Esophagus squamous epithelium (tissue), 4 donors: ENCODE results near the gene ANKRD44.

Experiments used
- POLR2A ChIP-seq, 4 donors: fragments of 450-650 bp; IDR thresholded peaks; one replicate each; pipeline ENCODE4 v1.6.1; 2017; ENCODE audit warnings: antibody characterized with exemption in 4 of 4, mild to moderate bottlenecking in 4 of 4, moderate library complexity in 3 of 4
- TF ChIP-seq, protein P1 (sequence below), 6 experiments: fragments of 450-650 bp in 4 of 6; fragments of 200-600 bp in 2 of 6; sonication (generic) in 2 of 6; IDR thresholded peaks; one replicate each; pipeline ENCODE4 v1.5.1; 2016 to 2019; ENCODE audit warnings: antibody characterized with exemption in 6 of 6, mild to moderate bottlenecking in 4 of 6, moderate library complexity in 4 of 6

DNA sequence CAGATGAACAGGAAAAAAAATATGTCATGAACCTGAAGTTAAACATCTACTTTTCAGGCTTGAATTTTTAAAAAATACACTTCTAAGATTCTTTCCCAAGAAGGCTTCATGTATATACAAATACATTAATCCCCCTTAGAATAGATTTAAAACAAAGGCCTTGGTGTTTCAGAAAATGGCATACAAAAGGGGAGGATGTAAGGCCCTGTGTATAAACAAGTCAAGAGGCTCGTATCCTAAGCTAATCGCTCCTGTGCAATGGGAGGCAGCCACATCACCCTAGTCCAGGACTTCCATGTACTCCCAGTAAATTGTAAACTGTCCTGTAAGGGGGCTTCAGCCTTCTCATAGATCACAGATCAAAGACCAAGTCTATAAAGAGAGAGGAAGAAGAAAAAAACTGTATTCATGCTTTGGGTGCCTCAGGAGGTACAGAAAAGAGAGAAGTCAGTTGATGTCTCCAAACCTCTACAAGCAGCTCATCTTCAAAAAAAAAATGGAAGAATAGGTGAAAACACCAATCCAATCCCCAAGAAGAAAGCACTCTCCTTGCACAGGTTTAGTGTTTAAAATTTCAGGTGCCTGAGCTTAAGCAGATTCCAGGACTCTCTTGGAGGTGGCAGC is 53.9 kb downstream of the ANKRD44 start:
- TF ChIP-seq, protein P1, sequence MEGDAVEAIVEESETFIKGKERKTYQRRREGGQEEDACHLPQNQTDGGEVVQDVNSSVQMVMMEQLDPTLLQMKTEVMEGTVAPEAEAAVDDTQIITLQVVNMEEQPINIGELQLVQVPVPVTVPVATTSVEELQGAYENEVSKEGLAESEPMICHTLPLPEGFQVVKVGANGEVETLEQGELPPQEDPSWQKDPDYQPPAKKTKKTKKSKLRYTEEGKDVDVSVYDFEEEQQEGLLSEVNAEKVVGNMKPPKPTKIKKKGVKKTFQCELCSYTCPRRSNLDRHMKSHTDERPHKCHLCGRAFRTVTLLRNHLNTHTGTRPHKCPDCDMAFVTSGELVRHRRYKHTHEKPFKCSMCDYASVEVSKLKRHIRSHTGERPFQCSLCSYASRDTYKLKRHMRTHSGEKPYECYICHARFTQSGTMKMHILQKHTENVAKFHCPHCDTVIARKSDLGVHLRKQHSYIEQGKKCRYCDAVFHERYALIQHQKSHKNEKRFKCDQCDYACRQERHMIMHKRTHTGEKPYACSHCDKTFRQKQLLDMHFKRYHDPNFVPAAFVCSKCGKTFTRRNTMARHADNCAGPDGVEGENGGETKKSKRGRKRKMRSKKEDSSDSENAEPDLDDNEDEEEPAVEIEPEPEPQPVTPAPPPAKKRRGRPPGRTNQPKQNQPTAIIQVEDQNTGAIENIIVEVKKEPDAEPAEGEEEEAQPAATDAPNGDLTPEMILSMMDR (IDR thresholded peaks at IDR 0.05), result no peak
- TF ChIP-seq POLR2A (IDR thresholded peaks at IDR 0.05), result no peak
